ENCODE measurements around the gene VSTM4.

DNA sequence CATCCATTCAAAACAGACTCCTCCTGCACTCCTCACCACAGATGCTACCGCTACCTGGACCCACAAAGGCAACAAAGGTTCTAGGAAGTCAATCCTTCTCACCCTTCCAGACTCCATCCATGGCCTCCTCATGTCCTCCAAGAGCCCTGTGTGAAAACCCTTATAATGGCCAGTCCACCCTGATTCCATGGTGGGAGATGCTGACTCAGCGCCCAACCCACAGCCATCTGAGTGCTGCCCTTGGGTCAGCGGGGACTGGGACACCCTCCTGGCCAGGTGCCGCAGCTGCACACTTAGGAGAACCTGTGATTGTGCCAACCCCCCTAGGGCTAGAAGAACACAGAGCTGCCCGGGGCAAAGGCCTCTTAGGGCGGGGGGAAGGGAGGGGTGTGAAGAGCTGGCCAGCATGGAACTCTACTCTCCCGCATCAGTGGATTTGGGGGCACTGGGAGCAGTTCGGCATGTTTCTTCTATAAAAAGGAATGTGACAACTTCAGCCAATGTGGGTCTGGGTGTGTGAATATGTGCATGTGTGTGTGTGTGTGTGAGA lies 47.5 kb upstream of the VSTM4 start:
- TF ChIP-seq, protein P1, sequence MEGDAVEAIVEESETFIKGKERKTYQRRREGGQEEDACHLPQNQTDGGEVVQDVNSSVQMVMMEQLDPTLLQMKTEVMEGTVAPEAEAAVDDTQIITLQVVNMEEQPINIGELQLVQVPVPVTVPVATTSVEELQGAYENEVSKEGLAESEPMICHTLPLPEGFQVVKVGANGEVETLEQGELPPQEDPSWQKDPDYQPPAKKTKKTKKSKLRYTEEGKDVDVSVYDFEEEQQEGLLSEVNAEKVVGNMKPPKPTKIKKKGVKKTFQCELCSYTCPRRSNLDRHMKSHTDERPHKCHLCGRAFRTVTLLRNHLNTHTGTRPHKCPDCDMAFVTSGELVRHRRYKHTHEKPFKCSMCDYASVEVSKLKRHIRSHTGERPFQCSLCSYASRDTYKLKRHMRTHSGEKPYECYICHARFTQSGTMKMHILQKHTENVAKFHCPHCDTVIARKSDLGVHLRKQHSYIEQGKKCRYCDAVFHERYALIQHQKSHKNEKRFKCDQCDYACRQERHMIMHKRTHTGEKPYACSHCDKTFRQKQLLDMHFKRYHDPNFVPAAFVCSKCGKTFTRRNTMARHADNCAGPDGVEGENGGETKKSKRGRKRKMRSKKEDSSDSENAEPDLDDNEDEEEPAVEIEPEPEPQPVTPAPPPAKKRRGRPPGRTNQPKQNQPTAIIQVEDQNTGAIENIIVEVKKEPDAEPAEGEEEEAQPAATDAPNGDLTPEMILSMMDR (conservative IDR thresholded peaks at IDR 0.05; ENCODE audit: low read depth, low read length) = no peak
- TF ChIP-seq CEBPB (IDR thresholded peaks at IDR 0.05; ENCODE audit: low read depth, low read length) = no peak
